Measurements from ENCODE around the gene LRIG2.

GRCh38 chr1:113057006-113057405 lies 16.0 kb upstream of the LRIG2 start:
- TF ChIP-seq POLR2A (IDR thresholded peaks at IDR 0.05; ENCODE audit: low read depth, low read length) (no peak), CTCF (IDR thresholded peaks at IDR 0.05; ENCODE audit: extremely low read depth in 1 of 2, insufficient read depth in 1 of 2, low read depth in 1 of 2, low read length in 2 of 2) (no peak), POLR2AphosphoS5 (IDR thresholded peaks at IDR 0.05; ENCODE audit: insufficient read depth, low read depth, low read length) (no peak), JUN (IDR thresholded peaks at IDR 0.05; ENCODE audit: borderline replicate concordance, insufficient read depth, insufficient read length, low read depth) (no peak), MAX (IDR thresholded peaks at IDR 0.05; ENCODE audit: insufficient read depth, insufficient read length) (no peak), FOS (IDR thresholded peaks at IDR 0.05; ENCODE audit: borderline replicate concordance, insufficient read depth, low read length) (no peak), GATA2 (IDR thresholded peaks at IDR 0.05; ENCODE audit: insufficient read depth, insufficient read length, low read depth, low read length) (no peak), EZH2 (IDR thresholded peaks at IDR 0.05; ENCODE audit: borderline replicate concordance, low read depth, low read length, severe bottlenecking) (no peak)
